Liver (tissue), 9 donors: ENCODE results near the gene PFKL. TPM values are rescaled to one million over a fixed set of nuclear protein-coding genes. Genes with fewer than 3 reads are reported as not detected.

ENCODE experiments used
- DNase-seq: peaks from one replicate; pipeline ENCODE4 v3.0.0-alpha.2; 2017; ENCODE audit warnings: low spot score
- H3K27ac ChIP-seq, 2 donors: one replicate each; pipeline ENCODE4 v1.7.0; 2013; ENCODE audit warnings: inconsistent platforms in 2 of 2, low read length in 2 of 2, control low read depth in 1 of 2, low read depth in 1 of 2, mild to moderate bottlenecking in 1 of 2
- H3K27me3 ChIP-seq, 4 donors: one replicate each; pipeline versions ENCODE4 v1.6.1 to v1.7.0; 2013; ENCODE audit warnings: low read length in 3 of 4, inconsistent platforms in 1 of 4, mild to moderate bottlenecking in 1 of 4, moderate library complexity in 1 of 4; ENCODE audit not compliant: control insufficient read depth in 4 of 4, insufficient read depth in 4 of 4
- H3K36me3 ChIP-seq, 4 donors: one replicate each; pipeline versions ENCODE4 v1.6.1 to v1.7.0; 2013; ENCODE audit warnings: low read length in 3 of 4, mild to moderate bottlenecking in 3 of 4, low read depth in 1 of 4, moderate library complexity in 1 of 4; ENCODE audit not compliant: control insufficient read depth in 4 of 4, insufficient read depth in 3 of 4
- H3K4me1 ChIP-seq, 4 donors: one replicate each; pipeline versions ENCODE4 v1.6.1 to v1.7.0; 2013; ENCODE audit warnings: low read length in 3 of 4, mild to moderate bottlenecking in 3 of 4, moderate library complexity in 1 of 4; ENCODE audit not compliant: control insufficient read depth in 4 of 4, insufficient read depth in 4 of 4
- H3K4me3 ChIP-seq, 3 donors: one replicate each; pipeline versions ENCODE4 v1.6.1 to v1.7.0; 2013; ENCODE audit warnings: low read length in 3 of 3, control low read depth in 1 of 3, low read depth in 1 of 3, mild to moderate bottlenecking in 1 of 3
- H3K9ac ChIP-seq, 2 donors: one replicate each; pipeline ENCODE4 v1.7.0; 2013; ENCODE audit warnings: low read length in 2 of 2, mild to moderate bottlenecking in 2 of 2, moderate library complexity in 2 of 2, control low read depth in 1 of 2, low read depth in 1 of 2
- H3K9me3 ChIP-seq, 4 donors: one replicate each; pipeline versions ENCODE4 v1.6.1 to v1.7.0; 2013; ENCODE audit warnings: low read length in 3 of 4; ENCODE audit not compliant: control insufficient read depth in 4 of 4
- EGR1 ChIP-seq, 2 donors: IDR thresholded peaks; 2 replicates each; pipeline ENCODE4 v1.6.1; 2016 to 2018; ENCODE audit warnings: antibody characterized with exemption in 2 of 2, low read depth in 2 of 2
- FOXA2 ChIP-seq: IDR thresholded peaks from 2 replicates; pipeline ENCODE4 v1.6.1; 2016; ENCODE audit warnings: antibody characterized with exemption
- GABPA ChIP-seq, 2 donors: IDR thresholded peaks in 1 of 2; conservative IDR thresholded peaks in 1 of 2; 2 replicates each; pipeline ENCODE4 v1.6.1; 2016; ENCODE audit warnings: antibody characterized with exemption in 2 of 2, mild to moderate bottlenecking in 1 of 2, moderate library complexity in 1 of 2
- HNF4A ChIP-seq, 2 donors: conservative IDR thresholded peaks; 2 replicates each; pipeline ENCODE4 v1.6.1; 2016; ENCODE audit warnings: antibody characterized with exemption in 2 of 2, mild to moderate bottlenecking in 2 of 2
- HNF4G ChIP-seq: IDR thresholded peaks from 2 replicates; pipeline ENCODE4 v1.6.1; 2016; ENCODE audit warnings: antibody characterized with exemption
- JUND ChIP-seq, 2 donors: IDR thresholded peaks; 2 replicates each; pipeline ENCODE4 v1.6.1; 2016; ENCODE audit warnings: antibody characterized with exemption in 2 of 2
- RAD21 ChIP-seq, 2 donors: IDR thresholded peaks; 2 replicates each; pipeline ENCODE4 v1.6.1; 2016; ENCODE audit warnings: antibody characterized with exemption in 2 of 2, mild to moderate bottlenecking in 2 of 2
- RXRA ChIP-seq, 2 donors: IDR thresholded peaks; 2 replicates each; pipeline ENCODE4 v1.6.1; 2017 to 2018; ENCODE audit warnings: antibody characterized with exemption in 2 of 2, mild to moderate bottlenecking in 1 of 2
- SP1 ChIP-seq: IDR thresholded peaks from 2 replicates; pipeline ENCODE4 v1.6.1; 2018; ENCODE audit warnings: antibody characterized with exemption, mild to moderate bottlenecking
- TAF1 ChIP-seq: conservative IDR thresholded peaks from 2 replicates; pipeline ENCODE4 v1.6.1; 2016; ENCODE audit warnings: antibody characterized with exemption, mild to moderate bottlenecking
- YY1 ChIP-seq: IDR thresholded peaks from 2 replicates; pipeline ENCODE4 v1.6.1; 2016; ENCODE audit warnings: antibody characterized with exemption, mild to moderate bottlenecking
- WGBS: extraction: QIAGEN DNeasy Blood & Tissue Kit; methylation state at CpG from one replicate; pipeline ENCODE4 v1.1.7; 2013; 5-methylcytosine and 5-hydroxymethylcytosine counted together
- polyA plus RNA-seq, 2 donors: library from polyadenylated mRNA; stranded (reverse) in 1 of 2; unstranded in 1 of 2; fragments of 200-250 nt in 1 of 2; fragments of >200 nt in 1 of 2; fragmentation: Nextera tagmentation in 1 of 2; extraction: Ambion mirVana in 1 of 2; gene quantifications; one replicate each; pipeline versions ENCODE4 v1.2.1 to v1.2.3, GENCODE V29; 2013 to 2015
- total RNA-seq, 2 donors: library from RNA; depleted of rRNA; stranded (reverse); fragments of >200 nt; gene quantifications; one replicate each; pipeline ENCODE4 v1.2.3, GENCODE V29; 2014
- TF ChIP-seq, protein P1 (sequence below): IDR thresholded peaks from 2 replicates; pipeline ENCODE4 v1.6.1; 2016; ENCODE audit warnings: antibody characterized with exemption
- TF ChIP-seq, protein P2 (sequence below): IDR thresholded peaks from 2 replicates; pipeline ENCODE4 v1.6.1; 2016; ENCODE audit warnings: antibody characterized with exemption, mild to moderate bottlenecking
- TF ChIP-seq, protein P3 (sequence below): IDR thresholded peaks from 2 replicates; pipeline ENCODE4 v1.6.1; 2016; ENCODE audit warnings: antibody characterized with exemption
- TF ChIP-seq, protein P4 (sequence below): IDR thresholded peaks from 2 replicates; pipeline ENCODE4 v1.6.1; 2016; ENCODE audit warnings: antibody characterized with exemption
- TF ChIP-seq, protein P5 (sequence below): fragments of 150-350 bp; IDR thresholded peaks from 2 replicates; pipeline ENCODE4 v1.5.1; 2017; ENCODE audit warnings: improper control_type of control experiment, low read depth, low read length; ENCODE audit not compliant: missing input control
- donor health status: healthy.
- donor health status: healthy.
- donor health status: healthy.
- donor health status: healthy.
- donor health status: healthy.

The PFKL gene
- total and polyA plus RNA-seq, 4 donors = 48.1 to 98.4 (median 81.0) TPM

DNA sequence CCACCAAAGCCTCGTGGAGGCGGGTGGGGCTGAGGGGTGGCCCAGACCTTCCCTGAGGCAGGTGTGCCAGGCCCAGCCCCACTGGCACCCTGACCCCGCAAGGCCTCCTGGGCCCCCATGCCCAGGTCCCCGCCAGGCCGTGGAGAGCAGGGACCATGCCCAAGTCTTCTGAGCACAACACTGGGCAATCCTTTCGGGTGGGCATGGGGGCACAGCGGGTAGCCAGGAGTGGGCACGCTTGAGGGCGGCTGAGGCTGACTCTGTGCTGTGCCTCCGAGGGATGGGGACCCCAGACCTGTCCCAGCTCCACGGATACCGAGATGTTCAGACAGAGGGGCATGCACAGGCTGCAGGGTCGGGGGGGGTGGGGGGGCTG, 26.4 kb downstream of the PFKL start:
- no peaks in the 10 kb centered on the region for H3K9me3 ChIP-seq
- H3K27me3 ChIP-seq = no peaks in the 10 kb centered on the region
- no peak overlapping the region for H3K27ac ChIP-seq
- no peak overlapping the region for H3K4me3 ChIP-seq
- WGBS = 92% methylated on average over 13 of the region's 13 CpGs
- no peak overlapping the region for H3K9ac ChIP-seq
- H3K36me3 ChIP-seq = peaks cover 2 to 43% (median 23%) of the 10 kb centered on the region in 4 donors
- no peaks in the 10 kb centered on the region for H3K4me1 ChIP-seq
- TF ChIP-seq, protein P1, sequence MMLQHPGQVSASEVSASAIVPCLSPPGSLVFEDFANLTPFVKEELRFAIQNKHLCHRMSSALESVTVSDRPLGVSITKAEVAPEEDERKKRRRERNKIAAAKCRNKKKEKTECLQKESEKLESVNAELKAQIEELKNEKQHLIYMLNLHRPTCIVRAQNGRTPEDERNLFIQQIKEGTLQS = no peak
- no peak for TF ChIP-seq FOXA2
- no peak for TF ChIP-seq HNF4G
- TF ChIP-seq HNF4A (conservative IDR thresholded peaks at IDR 0.05) = no peak
- no peak for DNase-seq

DNA sequence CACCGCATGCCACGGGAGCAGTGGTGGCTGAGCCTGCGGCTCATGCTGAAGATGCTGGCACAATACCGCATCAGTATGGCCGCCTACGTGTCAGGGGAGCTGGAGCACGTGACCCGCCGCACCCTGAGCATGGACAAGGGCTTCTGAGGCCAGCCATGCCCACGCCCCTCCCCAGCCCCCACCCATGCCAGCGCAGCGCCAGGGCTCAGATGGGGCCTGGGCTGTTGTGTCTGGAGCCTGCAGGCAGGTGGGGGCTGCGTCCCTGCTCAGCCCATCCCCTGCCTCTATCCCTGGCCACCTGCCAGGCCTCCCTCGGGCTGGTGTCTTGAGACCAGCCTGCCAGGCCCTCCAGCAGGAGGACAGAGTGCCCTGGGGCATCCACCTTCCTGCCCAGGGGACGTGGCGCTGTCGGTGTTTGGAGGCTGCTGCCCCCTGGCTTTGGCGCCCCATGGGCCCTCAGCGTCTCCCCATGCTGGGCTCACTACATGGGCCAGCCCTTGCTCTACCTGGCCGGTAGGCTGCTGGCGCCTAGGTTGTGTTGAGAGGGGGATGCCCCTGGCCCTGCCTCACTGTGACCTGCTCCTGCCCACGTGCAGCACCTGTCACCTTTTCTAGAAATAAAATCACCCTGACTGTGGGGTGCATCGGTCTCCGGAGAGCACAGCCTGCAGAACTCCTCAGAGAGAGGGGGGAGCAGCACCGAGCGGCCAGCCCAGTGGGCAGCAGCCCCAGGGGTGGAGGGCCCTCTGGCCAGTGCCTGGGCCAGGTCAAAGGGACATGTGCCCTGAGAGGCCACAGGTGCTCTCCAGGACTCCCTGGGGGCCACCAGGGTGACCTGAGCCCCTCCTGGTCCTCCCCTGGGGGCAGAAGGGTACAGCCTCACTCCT, 27.1 kb downstream of the PFKL start:
- TF ChIP-seq, protein P2, sequence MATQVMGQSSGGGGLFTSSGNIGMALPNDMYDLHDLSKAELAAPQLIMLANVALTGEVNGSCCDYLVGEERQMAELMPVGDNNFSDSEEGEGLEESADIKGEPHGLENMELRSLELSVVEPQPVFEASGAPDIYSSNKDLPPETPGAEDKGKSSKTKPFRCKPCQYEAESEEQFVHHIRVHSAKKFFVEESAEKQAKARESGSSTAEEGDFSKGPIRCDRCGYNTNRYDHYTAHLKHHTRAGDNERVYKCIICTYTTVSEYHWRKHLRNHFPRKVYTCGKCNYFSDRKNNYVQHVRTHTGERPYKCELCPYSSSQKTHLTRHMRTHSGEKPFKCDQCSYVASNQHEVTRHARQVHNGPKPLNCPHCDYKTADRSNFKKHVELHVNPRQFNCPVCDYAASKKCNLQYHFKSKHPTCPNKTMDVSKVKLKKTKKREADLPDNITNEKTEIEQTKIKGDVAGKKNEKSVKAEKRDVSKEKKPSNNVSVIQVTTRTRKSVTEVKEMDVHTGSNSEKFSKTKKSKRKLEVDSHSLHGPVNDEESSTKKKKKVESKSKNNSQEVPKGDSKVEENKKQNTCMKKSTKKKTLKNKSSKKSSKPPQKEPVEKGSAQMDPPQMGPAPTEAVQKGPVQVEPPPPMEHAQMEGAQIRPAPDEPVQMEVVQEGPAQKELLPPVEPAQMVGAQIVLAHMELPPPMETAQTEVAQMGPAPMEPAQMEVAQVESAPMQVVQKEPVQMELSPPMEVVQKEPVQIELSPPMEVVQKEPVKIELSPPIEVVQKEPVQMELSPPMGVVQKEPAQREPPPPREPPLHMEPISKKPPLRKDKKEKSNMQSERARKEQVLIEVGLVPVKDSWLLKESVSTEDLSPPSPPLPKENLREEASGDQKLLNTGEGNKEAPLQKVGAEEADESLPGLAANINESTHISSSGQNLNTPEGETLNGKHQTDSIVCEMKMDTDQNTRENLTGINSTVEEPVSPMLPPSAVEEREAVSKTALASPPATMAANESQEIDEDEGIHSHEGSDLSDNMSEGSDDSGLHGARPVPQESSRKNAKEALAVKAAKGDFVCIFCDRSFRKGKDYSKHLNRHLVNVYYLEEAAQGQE = no peak
- TF ChIP-seq SP1 (no peak), GABPA (IDR thresholded peaks at IDR 0.05 in 1 of 2, conservative IDR thresholded peaks at IDR 0.05 in 1 of 2) (no peak), JUND (IDR thresholded peaks at IDR 0.05) (no peak), TAF1 (no peak), YY1 (no peak), RXRA (IDR thresholded peaks at IDR 0.05) (no peak), RAD21 (IDR thresholded peaks at IDR 0.05) (no peak)
- TF ChIP-seq, protein P3, sequence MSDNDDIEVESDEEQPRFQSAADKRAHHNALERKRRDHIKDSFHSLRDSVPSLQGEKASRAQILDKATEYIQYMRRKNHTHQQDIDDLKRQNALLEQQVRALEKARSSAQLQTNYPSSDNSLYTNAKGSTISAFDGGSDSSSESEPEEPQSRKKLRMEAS = no peak
- Histone ChIP-seq H3K9ac (no peak overlapping the region), H3K4me3 (no peak overlapping the region), H3K27me3 (no peaks in the 10 kb centered on the region), H3K9me3 (no peaks in the 10 kb centered on the region), H3K4me1 (no peaks in the 10 kb centered on the region), H3K36me3 (peaks cover 7 to 42% (median 24%) of the 10 kb centered on the region in 4 donors), H3K27ac (no peak overlapping the region)
- DNase-seq = no peak
- WGBS = 89% methylated on average over 26 of the region's 26 CpGs

DNA sequence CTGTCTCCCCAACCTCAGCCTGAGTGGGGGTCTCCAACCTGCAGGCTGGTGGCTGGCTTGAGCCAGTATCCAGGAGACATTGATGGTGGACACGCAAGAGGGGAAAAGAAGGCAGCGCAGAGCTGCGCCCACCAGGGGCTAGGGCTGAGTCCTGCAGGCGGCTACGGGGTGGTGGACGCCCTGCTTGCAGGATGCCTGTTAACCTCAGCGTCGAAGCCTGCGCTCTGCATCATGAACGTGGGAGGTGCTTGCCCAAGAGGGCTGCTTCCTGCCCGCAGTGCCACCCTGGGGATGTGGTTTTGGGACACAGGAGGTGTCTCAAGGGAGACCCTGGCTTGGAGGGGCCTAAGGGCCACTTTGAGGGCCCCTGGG, 27.7 kb downstream of the PFKL start:
- no peaks in the 10 kb centered on the region for H3K27me3 ChIP-seq
- 89% methylated on average over 11 of the region's 11 CpGs for WGBS
- H3K36me3 ChIP-seq = peaks cover 5 to 41% (median 21%) of the 10 kb centered on the region in 4 donors
- H3K9me3 ChIP-seq = no peaks in the 10 kb centered on the region
- H3K4me3 ChIP-seq = no peak overlapping the region
- H3K9ac ChIP-seq = no peak overlapping the region
- H3K27ac ChIP-seq = no peak overlapping the region
- H3K4me1 ChIP-seq = no peaks in the 10 kb centered on the region
- DNase-seq = no peak
- TF ChIP-seq FOXA2 (no peak), HNF4A (conservative IDR thresholded peaks at IDR 0.05) (no peak), RAD21 (IDR thresholded peaks at IDR 0.05) (no peak), HNF4G (no peak), SP1 (no peak), EGR1 (IDR thresholded peaks at IDR 0.05; ENCODE audit: low read depth in 2 of 2) (no peak), TAF1 (no peak), GABPA (IDR thresholded peaks at IDR 0.05 in 1 of 2, conservative IDR thresholded peaks at IDR 0.05 in 1 of 2) (no peak)
- TF ChIP-seq, protein P4, sequence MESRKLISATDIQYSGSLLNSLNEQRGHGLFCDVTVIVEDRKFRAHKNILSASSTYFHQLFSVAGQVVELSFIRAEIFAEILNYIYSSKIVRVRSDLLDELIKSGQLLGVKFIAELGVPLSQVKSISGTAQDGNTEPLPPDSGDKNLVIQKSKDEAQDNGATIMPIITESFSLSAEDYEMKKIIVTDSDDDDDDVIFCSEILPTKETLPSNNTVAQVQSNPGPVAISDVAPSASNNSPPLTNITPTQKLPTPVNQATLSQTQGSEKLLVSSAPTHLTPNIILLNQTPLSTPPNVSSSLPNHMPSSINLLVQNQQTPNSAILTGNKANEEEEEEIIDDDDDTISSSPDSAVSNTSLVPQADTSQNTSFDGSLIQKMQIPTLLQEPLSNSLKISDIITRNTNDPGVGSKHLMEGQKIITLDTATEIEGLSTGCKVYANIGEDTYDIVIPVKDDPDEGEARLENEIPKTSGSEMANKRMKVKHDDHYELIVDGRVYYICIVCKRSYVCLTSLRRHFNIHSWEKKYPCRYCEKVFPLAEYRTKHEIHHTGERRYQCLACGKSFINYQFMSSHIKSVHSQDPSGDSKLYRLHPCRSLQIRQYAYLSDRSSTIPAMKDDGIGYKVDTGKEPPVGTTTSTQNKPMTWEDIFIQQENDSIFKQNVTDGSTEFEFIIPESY = no peak
- TF ChIP-seq, protein P1 = no peak
- TF ChIP-seq, protein P5, sequence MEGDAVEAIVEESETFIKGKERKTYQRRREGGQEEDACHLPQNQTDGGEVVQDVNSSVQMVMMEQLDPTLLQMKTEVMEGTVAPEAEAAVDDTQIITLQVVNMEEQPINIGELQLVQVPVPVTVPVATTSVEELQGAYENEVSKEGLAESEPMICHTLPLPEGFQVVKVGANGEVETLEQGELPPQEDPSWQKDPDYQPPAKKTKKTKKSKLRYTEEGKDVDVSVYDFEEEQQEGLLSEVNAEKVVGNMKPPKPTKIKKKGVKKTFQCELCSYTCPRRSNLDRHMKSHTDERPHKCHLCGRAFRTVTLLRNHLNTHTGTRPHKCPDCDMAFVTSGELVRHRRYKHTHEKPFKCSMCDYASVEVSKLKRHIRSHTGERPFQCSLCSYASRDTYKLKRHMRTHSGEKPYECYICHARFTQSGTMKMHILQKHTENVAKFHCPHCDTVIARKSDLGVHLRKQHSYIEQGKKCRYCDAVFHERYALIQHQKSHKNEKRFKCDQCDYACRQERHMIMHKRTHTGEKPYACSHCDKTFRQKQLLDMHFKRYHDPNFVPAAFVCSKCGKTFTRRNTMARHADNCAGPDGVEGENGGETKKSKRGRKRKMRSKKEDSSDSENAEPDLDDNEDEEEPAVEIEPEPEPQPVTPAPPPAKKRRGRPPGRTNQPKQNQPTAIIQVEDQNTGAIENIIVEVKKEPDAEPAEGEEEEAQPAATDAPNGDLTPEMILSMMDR = no peak
